GM18951 (cell line): ENCODE measurements around the gene NF1.
"Not testable (repeated sequence)": the region's sequence is repeated elsewhere in the genome, so short reads cannot be mapped to it uniquely, and the experiment has no call there.

Experiments
- POLR2A ChIP-seq: IDR thresholded peaks from 4 replicates; pipeline ENCODE4 v1.6.1; 2011; ENCODE audit warnings: mild to moderate bottlenecking; ENCODE audit not compliant: insufficient read length, insufficient read depth; ENCODE audit errors: extremely low read depth
- in situ Hi-C: fragments of 300-500 bp; cut with MboI; formaldehyde crosslinking; loops from one replicate; pipeline ENCODE4 v1.12.0; 2022; ENCODE audit warnings: low sequenced_read_pairs, mixed read lengths, inconsistent platforms; ENCODE audit not compliant: unreplicated experiment

Gene NF1

DNA sequence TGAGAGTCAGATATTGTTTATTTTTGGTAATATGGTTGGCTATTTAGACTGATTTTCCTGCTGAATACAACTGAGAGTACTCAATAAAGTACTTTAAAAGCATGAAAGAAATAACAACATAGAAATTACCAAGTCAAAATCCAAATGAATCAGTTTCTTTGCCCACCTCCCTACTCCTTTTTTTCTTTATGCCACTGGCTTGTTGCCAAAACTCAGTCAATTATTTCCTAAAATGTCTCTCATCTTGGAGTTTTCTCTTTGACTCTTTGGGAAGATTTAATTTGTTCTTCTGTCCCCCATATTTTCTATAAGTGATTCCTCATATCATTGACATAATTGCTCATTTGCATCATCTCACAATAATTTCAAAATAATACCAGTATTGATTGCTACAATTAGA is 204.8 kb downstream of the NF1 start:
- in situ Hi-C loops: no loop called here
- TF ChIP-seq POLR2A: no peak

DNA sequence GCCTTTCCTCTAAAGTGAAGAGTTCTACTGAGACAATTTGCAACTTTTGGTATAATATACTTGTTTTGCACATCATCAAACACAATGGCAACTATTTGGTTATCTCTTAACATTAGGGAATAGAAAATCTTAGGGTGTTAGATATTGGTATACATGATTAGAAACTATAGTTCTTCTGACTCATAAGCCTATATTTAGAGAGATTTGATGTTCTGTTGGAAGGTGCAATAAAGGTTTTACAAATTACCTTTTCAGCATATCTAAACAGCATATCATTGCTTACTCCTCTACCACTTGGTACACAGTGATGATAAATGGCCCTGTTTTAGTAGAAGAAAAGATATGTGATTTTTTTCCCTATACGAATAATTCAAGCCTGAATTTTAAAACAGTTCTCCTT is 212.9 kb downstream of the NF1 start:
- TF ChIP-seq POLR2A: no peak
- in situ Hi-C loops: no loop called here

GRCh38 chr17:31308372-31309334 is 213.9 kb downstream of the NF1 start:
- in situ Hi-C loops: no loop called here
- no peak for TF ChIP-seq POLR2A

DNA sequence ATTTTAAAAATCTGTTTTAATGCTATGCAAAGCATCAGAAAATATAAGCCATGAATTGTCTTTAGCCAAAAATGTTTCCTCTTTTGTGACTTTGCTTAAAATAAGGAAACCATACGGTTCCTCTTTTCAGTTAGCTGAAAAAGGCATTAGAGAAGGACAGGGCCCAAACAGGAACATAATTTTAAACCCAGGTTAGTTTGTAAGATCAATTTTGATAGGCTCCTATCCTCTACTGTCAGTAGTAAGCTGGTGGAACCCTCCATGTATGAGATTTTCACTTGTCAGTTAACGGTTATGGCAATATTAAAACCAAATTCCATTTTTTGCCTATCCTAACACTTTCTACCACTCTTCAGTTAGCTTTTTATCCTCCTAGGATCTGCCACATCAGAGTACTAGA is 214.8 kb downstream of the NF1 start:
- in situ Hi-C loops: no loop called here
- peak; percentile 36 for TF ChIP-seq POLR2A

DNA sequence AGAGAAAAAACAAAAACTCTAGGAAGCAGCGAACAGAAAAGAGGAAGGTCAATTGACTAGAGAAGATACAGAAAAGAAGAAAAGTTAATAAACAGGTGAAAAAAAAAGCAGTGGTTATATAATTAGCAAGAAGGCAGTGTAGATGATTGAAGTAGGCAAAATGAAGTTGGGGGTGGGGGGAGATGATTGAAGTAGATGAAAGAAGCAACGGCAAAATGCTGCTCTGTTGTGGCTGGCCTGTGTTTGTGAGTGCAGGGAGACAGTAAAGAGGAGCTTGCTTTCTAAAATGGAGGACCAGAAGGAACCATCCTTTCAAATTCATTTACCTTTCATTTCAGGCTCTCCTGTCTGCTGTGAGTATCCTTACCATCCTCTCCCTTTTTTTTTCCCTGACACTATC is 215.5 kb downstream of the NF1 start:
- in situ Hi-C loops: no loop called here
- TF ChIP-seq POLR2A: no peak

DNA sequence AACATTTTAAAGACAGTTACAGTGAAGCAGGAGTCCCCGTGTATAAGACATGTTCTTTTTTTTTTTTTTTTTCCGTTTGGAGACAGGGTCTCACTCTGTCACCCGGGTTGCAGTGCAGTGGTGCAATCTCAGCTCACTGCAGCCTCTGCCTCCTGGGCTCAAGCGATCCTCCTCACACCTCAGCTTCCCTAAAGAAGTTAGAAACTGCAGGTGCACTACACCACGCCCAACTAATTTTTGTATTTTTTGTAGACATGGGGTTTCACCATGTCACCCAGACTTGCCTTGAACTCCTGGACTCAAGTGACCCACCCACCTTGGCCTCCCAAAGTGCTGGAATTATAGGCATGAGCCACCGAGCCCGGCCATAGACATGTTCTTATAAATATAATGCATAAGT is 216.1 kb downstream of the NF1 start:
- in situ Hi-C loops: no loop called here
- no peak for TF ChIP-seq POLR2A

GRCh38 chr17:31311526-31311925 is 216.7 kb downstream of the NF1 start:
- in situ Hi-C loops: no loop called here

GRCh38 chr17:31312223-31312622 is 217.4 kb downstream of the NF1 start:
- in situ Hi-C loops: not testable (repeated sequence)

More at GRCh38 chr17:31311526-31311925, 216.7 kb downstream of the NF1 start:
- TF ChIP-seq POLR2A: no peak

GRCh38 chr17:31313982-31314781 is 219.4 kb downstream of the NF1 start, which contains the start of gene EVI2B:
Gene EVI2B (minus strand): TSS chr17:31314054. CDS start chr17:31305609, 8,445 bp downstream.
- in situ Hi-C loops: no loop called here

DNA sequence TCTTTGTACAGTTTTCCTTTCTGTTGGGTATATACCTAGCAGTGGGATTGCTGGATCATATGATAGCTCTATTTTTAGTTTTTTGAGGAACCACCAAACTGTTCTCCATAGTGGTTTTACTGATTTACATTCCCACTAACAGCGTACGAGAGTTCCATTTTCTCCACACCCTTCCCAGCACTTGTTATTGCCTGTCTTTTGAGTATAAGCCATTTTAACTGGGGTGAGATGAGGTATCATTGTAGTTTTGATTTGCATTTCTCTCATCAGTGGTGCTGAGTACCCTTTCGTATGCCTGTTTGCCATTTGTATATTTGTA is 220.0 kb downstream of the NF1 start:
- in situ Hi-C loops: no loop called here
- TF ChIP-seq POLR2A: no peak

More at GRCh38 chr17:31313982-31314781, 219.4 kb downstream of the NF1 start, which contains the start of gene EVI2B:
- TF ChIP-seq POLR2A: peak; percentile 33

DNA sequence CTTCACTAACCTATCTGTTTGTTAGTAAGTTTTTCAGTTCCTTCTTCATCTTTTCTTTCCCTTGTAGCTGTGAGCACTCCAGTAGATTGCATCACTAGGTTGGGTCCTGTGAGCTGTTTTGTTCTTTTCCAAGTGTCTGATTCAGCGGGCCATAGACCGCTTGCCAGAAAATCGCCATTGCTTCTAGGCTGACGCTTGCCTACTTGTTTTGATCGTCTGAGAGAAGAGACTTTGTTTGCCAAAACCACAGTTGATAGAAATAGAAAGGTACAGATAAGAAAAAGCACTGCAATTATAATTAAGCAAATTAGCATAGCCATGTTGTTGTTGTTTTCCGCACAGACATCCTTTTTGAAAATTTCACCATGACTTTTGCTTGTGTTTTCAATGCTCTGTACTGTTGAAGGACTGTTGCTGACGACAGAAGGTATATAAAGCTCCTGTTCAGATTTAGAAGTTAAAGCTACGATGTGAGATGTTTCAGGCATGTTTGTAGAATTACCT is 223.6 kb downstream of the NF1 start:
- in situ Hi-C loops: no loop called here
- peak; percentile 49 for TF ChIP-seq POLR2A

- in situ Hi-C loops: no loop called here
- TF ChIP-seq POLR2A: peak; percentile 17
Observed at GRCh38 chr17:31318851-31319661, 224.3 kb downstream of the NF1 start.

DNA sequence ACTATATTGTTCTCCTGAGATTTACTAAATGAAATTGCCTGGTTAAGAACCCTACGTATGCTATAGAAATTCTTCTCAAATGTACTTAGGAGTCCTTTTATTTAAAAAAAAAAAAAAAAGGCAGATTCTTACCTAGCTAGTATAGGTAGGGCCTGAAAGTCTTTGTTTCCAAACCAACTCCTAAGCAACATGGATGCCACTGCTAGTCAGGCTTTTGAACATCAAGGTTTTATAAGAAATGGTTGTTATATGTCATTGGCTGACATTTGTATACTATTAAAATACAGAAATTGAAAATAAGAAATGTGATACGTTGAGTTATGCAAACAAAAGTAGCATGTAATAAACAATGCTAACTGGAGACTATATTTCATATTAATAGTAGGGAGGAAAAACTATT is 225.5 kb downstream of the NF1 start:
- in situ Hi-C loops: no loop called here
- TF ChIP-seq POLR2A: no peak
